Activated T-helper 17 cell treated with anti-CD3 and anti-CD28 coated beads, Interleukin-2, amount 50 U/mL, for 72 hours (primary cell): ENCODE results near the gene OR13C9. TPM values are rescaled to one million over a fixed set of nuclear protein-coding genes. Genes with fewer than 3 reads are reported as not detected.

ENCODE experiments used
- ATAC-seq: fragments of 150-1000 bp; cut with Tn5 transposase; replicated peaks from 2 replicates; pipeline ENCODE4 v1.10.0; 2021; ENCODE audit warnings: mild to moderate bottlenecking, moderate library complexity
- H3K27ac Mint-ChIP-seq: one replicate; pipeline ENCODE4 v1.8.0; 2022; ENCODE audit warnings: mixed read lengths
- H3K27me3 Mint-ChIP-seq: one replicate; pipeline ENCODE4 v1.8.0; 2022; ENCODE audit warnings: mixed read lengths
- H3K36me3 Mint-ChIP-seq: one replicate; pipeline ENCODE4 v1.8.0; 2022; ENCODE audit warnings: low read depth, mild to moderate bottlenecking, mixed read lengths
- H3K4me1 Mint-ChIP-seq: one replicate; pipeline ENCODE4 v1.8.0; 2022; ENCODE audit warnings: mixed read lengths
- H3K4me3 Mint-ChIP-seq: one replicate; pipeline ENCODE4 v1.8.0; 2022; ENCODE audit warnings: mild to moderate bottlenecking, mixed read lengths
- H3K9me3 Mint-ChIP-seq: one replicate; pipeline ENCODE4 v1.8.0; 2022; ENCODE audit warnings: mixed read lengths
- total RNA-seq, 2 donors: library from RNA; stranded (reverse); gene quantifications; one replicate each; pipeline ENCODE4 v1.2.3, GENCODE V29; 2022

The OR13C9 gene
- total RNA-seq, 2 donors from 2014 or later: not detected

GRCh38 chr9:104580562-104580961 is 37.4 kb downstream of the OR13C9 start:
- no peaks in the 10 kb centered on the region for H3K4me1 Mint-ChIP-seq
- no peaks in the 10 kb centered on the region for H3K36me3 Mint-ChIP-seq
- no peaks in the 10 kb centered on the region for H3K9me3 Mint-ChIP-seq
- ATAC-seq: no peak
- H3K4me3 Mint-ChIP-seq: no peak overlapping the region
- H3K27ac Mint-ChIP-seq: no peak overlapping the region
- H3K27me3 Mint-ChIP-seq: peaks cover 3% of the 10 kb centered on the region

GRCh38 chr9:104577263-104577662 is 40.7 kb downstream of the OR13C9 start:
- Mint-ChIP-seq H3K4me3 (no peak overlapping the region), H3K9me3 (no peaks in the 10 kb centered on the region), H3K36me3 (no peaks in the 10 kb centered on the region), H3K4me1 (no peaks in the 10 kb centered on the region), H3K27ac (no peak overlapping the region), H3K27me3 (peaks cover 3% of the 10 kb centered on the region)
- no peak for ATAC-seq

- Mint-ChIP-seq H3K4me3 (no peak overlapping the region), H3K4me1 (no peaks in the 10 kb centered on the region), H3K27ac (no peak overlapping the region), H3K9me3 (no peaks in the 10 kb centered on the region), H3K27me3 (no peaks in the 10 kb centered on the region), H3K36me3 (no peaks in the 10 kb centered on the region)
- ATAC-seq: no peak
These were observed 42.5 kb downstream of the OR13C9 start for GRCh38 chr9:104575456-104575855.

- Mint-ChIP-seq H3K9me3 (peaks cover 3% of the 10 kb centered on the region), H3K27ac (no peak overlapping the region), H3K4me1 (no peaks in the 10 kb centered on the region)
These were observed 45.4 kb downstream of the OR13C9 start for GRCh38 chr9:104572612-104573011.

GRCh38 chr9:104568868-104569267 is 49.1 kb downstream of the OR13C9 start, which contains the start of gene OR13C8:
TSS of gene OR13C8 (plus strand) at chr9:104569168. CDS start at chr9:104569168, 0 bp downstream.
- Mint-ChIP-seq H3K36me3 (no peaks in the 10 kb centered on the region), H3K4me1 (no peaks in the 10 kb centered on the region), H3K4me3 (no peak within 1 kb of the TSS), H3K27ac (no peak within 1 kb of the TSS), H3K9me3 (peaks cover 3% of the 10 kb centered on the region), H3K27me3 (no peaks in the 10 kb centered on the region)
- ATAC-seq: no peak

More at GRCh38 chr9:104572612-104573011, 45.4 kb downstream of the OR13C9 start:
- no peak overlapping the region for H3K4me3 Mint-ChIP-seq
- H3K36me3 Mint-ChIP-seq: no peaks in the 10 kb centered on the region
- H3K27me3 Mint-ChIP-seq: no peaks in the 10 kb centered on the region
- no peak for ATAC-seq

Other genes starting within 250 kb of the OR13C9 start
- not detected for gene OR13F1, start 113.9 kb downstream of the OR13C9 start, total RNA-seq
- not detected for gene OR13C4, start 91.0 kb downstream of the OR13C9 start, total RNA-seq
- gene OR13C3, start 81.3 kb downstream of the OR13C9 start, total RNA-seq: not detected
- gene OR13C8, start 49.0 kb downstream of the OR13C9 start, total RNA-seq: not detected
- not detected for gene OR13C5, start 18.8 kb downstream of the OR13C9 start, total RNA-seq
- gene OR13C2, start 12.6 kb downstream of the OR13C9 start, total RNA-seq: not detected
- gene OR13D1, start 76.3 kb upstream of the OR13C9 start, total RNA-seq: not detected
- 10 to 100 TPM in 1 of 2 donors, 1 to 10 TPM in 1; 7.1 to 10.3 TPM for gene NIPSNAP3A, start 129.5 kb upstream of the OR13C9 start, total RNA-seq
- gene NIPSNAP3B, start 145.9 kb upstream of the OR13C9 start, total RNA-seq: 1 to 10 TPM in 1 of 2 donors, under 1 TPM in 1; 0.48 to 1.6 TPM